RWPE2 (cell line): ENCODE data around the gene RNF166.
"Not testable (repeated sequence)": the region's sequence is repeated elsewhere in the genome, so short reads cannot be mapped to it uniquely, and the experiment has no call there.

Source experiments
- ATAC-seq: fragments of 200-7000 bp; cut with Tn5 transposase; 3 replicates; pipeline ENCODE4 v1.9.1; 2021; ENCODE audit warnings: low read depth
- DNase-seq: peaks from one replicate; pipeline ENCODE4 v3.0.0-alpha.2; 2020; ENCODE audit warnings: low spot score
- H3K27ac ChIP-seq: fragments of 450-650 bp; 2 replicates; pipeline ENCODE4 v1.5.1; 2017; ENCODE audit warnings: mild to moderate bottlenecking; ENCODE audit not compliant: poor library complexity, severe bottlenecking
- H3K27me3 ChIP-seq: fragments of 250-450 bp; sonication (Bioruptor Pico); 2 replicates; pipeline ENCODE4 v1.5.1; 2021; ENCODE audit warnings: mild to moderate bottlenecking, moderate library complexity; ENCODE audit not compliant: insufficient read depth, poor library complexity, severe bottlenecking
- H3K36me3 ChIP-seq: fragments of 250-450 bp; sonication (Bioruptor Pico); 2 replicates; pipeline ENCODE4 v1.5.1; 2020; ENCODE audit warnings: low read depth, mild to moderate bottlenecking, moderate library complexity
- H3K4me1 ChIP-seq: fragments of 250-450 bp; sonication (Bioruptor Pico); 2 replicates; pipeline ENCODE4 v1.5.1; 2021; ENCODE audit warnings: mild to moderate bottlenecking, moderate library complexity; ENCODE audit not compliant: insufficient read depth, poor library complexity, severe bottlenecking
- H3K4me3 ChIP-seq: fragments of 250-450 bp; sonication (Bioruptor Pico); 2 replicates; pipeline ENCODE4 v1.5.1; 2021; ENCODE audit warnings: mild to moderate bottlenecking, moderate library complexity; ENCODE audit not compliant: severe bottlenecking
- H3K9me3 ChIP-seq: fragments of 250-450 bp; sonication (Bioruptor Pico); 2 replicates; pipeline ENCODE4 v1.5.1; 2021; ENCODE audit warnings: mild to moderate bottlenecking, moderate library complexity; ENCODE audit not compliant: severe bottlenecking
- CTCF ChIP-seq: fragments of 450-650 bp; IDR thresholded peaks from one replicate; pipeline ENCODE4 v1.5.1; 2017; ENCODE audit warnings: mild to moderate bottlenecking, moderate library complexity; ENCODE audit not compliant: poor library complexity, severe bottlenecking

RNF166 gene

GRCh38 chr16:88669980-88670379 lies 36.2 kb downstream of the RNF166 start:
- no peak for DNase-seq
- H3K27ac ChIP-seq = no peak overlapping the region
- H3K36me3 ChIP-seq = peaks cover 10% of the 10 kb centered on the region; the same call in 1 of the 2 replicates
- TF ChIP-seq CTCF = no peak
- H3K4me3 ChIP-seq = no peak overlapping the region
- H3K4me1 ChIP-seq = no peaks in the 10 kb centered on the region
- no peaks in the 10 kb centered on the region for H3K27me3 ChIP-seq
- no peak for ATAC-seq
- no peaks in the 10 kb centered on the region for H3K9me3 ChIP-seq

GRCh38 chr16:88669493-88669892 lies 36.7 kb downstream of the RNF166 start:
- not testable (repeated sequence) for H3K27me3 ChIP-seq, H3K27ac ChIP-seq, H3K9me3 ChIP-seq, DNase-seq, H3K4me1 ChIP-seq, H3K4me3 ChIP-seq, ATAC-seq
- H3K36me3 ChIP-seq = peaks cover 13% of the 10 kb centered on the region; the same call in 1 of the 2 replicates

GRCh38 chr16:88667461-88667860 lies 38.7 kb downstream of the RNF166 start:
- Histone ChIP-seq H3K27ac (no peak overlapping the region), H3K36me3 (peaks cover 13% of the 10 kb centered on the region; the same call in 1 of the 2 replicates), H3K27me3 (no peaks in the 10 kb centered on the region), H3K4me1 (no peaks in the 10 kb centered on the region), H3K4me3 (no peak overlapping the region), H3K9me3 (no peaks in the 10 kb centered on the region)
- DNase-seq = no peak
- ATAC-seq = no peak
- no peak for TF ChIP-seq CTCF

- Histone ChIP-seq H3K4me3 (no peak overlapping the region), H3K27me3 (no peaks in the 10 kb centered on the region), H3K27ac (no peak overlapping the region), H3K36me3 (peaks cover 25% of the 10 kb centered on the region), H3K4me1 (peaks cover 7% of the 10 kb centered on the region), H3K9me3 (no peaks in the 10 kb centered on the region)
- TF ChIP-seq CTCF = no peak
- DNase-seq (no peak), ATAC-seq (no peak)
Measured at GRCh38 chr16:88665570-88665969, 40.6 kb downstream of the RNF166 start.

DNA sequence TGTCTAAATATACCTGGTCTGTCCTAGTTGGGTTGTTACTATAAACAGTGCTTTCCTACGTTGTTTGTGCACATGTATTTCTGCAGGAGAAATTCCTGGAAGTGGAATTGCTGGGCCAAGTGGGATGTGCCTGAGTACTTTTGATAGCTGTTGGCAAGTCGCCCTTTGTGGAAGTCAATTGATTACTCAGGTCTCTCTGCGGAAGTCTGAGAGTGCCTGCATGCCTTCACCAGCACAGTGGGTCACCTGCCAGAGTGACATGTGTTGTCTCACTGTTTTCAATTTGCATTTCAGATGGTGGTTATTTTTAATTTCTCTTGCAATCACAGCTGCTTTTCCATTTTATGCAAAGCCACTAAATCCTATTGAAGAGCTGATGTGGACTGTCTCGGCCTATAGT lies 41.1 kb downstream of the RNF166 start:
- Histone ChIP-seq H3K27me3 (no peaks in the 10 kb centered on the region), H3K4me1 (peaks cover 7% of the 10 kb centered on the region), H3K9me3 (no peaks in the 10 kb centered on the region), H3K4me3 (no peak overlapping the region), H3K27ac (no peak overlapping the region), H3K36me3 (peaks cover 28% of the 10 kb centered on the region)
- ATAC-seq = no peak
- TF ChIP-seq CTCF = no peak
- DNase-seq = no peak
